ENCODE measurements around the gene VIL1.
A peak's percentile ranks its signal among the peaks of the same experiment; 100 is the strongest.

The VIL1 gene

GRCh38 chr2:218402911-218403411, 16.0 kb upstream of the VIL1 start:
- POLR2A ChIA-PET, result no interaction called here
- H3K4me3 ChIP-seq (ENCODE audit: low read depth, low read length), result no peak overlapping the region
- TF ChIP-seq CTCF (IDR thresholded peaks at IDR 0.05; ENCODE audit: insufficient read depth, low read length, missing control alignments), result no peak
- CTCF ChIA-PET, result interaction anchor here (1.0 to 2.1 kb wide), 3 partner anchors 66 to 110 kb away, joined by 3 to 10 read pairs (median 4); no protein-coding TSS in a partner anchor
- no peak for DNase-seq (ENCODE audit: low read depth, low spot score)

- H3K4me3 ChIP-seq (ENCODE audit: low read depth, low read length), result no peak overlapping the region
- ChIA-PET POLR2A (no interaction called here), CTCF (interaction anchor here (1.0 to 2.9 kb wide), 5 partner anchors 8 to 248 kb away, joined by 3 to 23 read pairs (median 4); no protein-coding TSS in a partner anchor)
- DNase-seq (ENCODE audit: low read depth, low spot score), result no peak
- TF ChIP-seq CTCF (IDR thresholded peaks at IDR 0.05; ENCODE audit: insufficient read depth, low read length, missing control alignments), result no peak
These were observed 15.1 kb upstream of the VIL1 start for GRCh38 chr2:218403810-218404209.

DNA sequence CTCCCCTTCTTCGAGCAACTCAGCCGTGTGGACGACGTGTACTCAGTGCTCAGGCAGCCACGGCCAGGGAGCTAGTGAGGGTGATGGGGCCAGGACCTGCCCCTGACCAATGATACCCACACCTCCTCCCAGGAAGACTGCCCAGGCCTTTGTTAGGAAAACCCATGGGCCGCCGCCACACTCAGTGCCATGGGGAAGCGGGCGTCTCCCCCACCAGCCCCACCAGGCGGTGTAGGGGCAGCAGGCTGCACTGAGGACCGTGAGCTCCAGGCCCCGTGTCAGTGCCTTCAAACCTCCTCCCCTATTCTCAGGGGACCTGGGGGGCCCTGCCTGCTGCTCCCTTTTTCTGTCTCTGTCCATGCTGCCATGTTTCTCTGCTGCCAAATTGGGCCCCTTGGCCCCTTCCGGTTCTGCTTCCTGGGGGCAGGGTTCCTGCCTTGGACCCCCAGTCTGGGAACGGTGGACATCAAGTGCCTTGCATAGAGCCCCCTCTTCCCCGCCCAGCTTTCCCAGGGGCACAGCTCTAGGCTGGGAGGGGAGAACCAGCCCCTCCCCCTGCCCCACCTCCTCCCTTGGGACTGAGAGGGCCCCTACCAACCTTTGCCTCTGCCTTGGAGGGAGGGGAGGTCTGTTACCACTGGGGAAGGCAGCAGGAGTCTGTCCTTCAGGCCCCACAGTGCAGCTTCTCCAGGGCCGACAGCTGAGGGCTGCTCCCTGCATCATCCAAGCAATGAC, 14.4 kb upstream of the VIL1 start:
- TF ChIP-seq CTCF (IDR thresholded peaks at IDR 0.05; ENCODE audit: insufficient read depth, low read length, missing control alignments), result no peak
- ChIA-PET POLR2A (no interaction called here), CTCF (interaction anchor here (1.0 to 2.9 kb wide), 8 partner anchors 8 to 248 kb away, joined by 3 to 23 read pairs (median 4); no protein-coding TSS in a partner anchor)
- no peak overlapping the region for H3K4me3 ChIP-seq (ENCODE audit: low read depth, low read length)
- no peak for DNase-seq (ENCODE audit: low read depth, low spot score)

- no peak for TF ChIP-seq CTCF (IDR thresholded peaks at IDR 0.05; ENCODE audit: insufficient read depth, low read length, missing control alignments)
These were observed 13.7 kb upstream of the VIL1 start for GRCh38 chr2:218405086-218405745.

GRCh38 chr2:218405746-218406208, 13.1 kb upstream of the VIL1 start:
- DNase-seq (ENCODE audit: low read depth, low spot score), result no peak
- CTCF ChIA-PET, result interaction anchor here (0.6 to 2.9 kb wide), 10 partner anchors 10 to 444 kb away, joined by 3 to 23 read pairs (median 4); partner anchors contain the start of gene PNKD
- H3K4me3 ChIP-seq (ENCODE audit: low read depth, low read length), result peak overlapping the region; percentile 46
- no peak for TF ChIP-seq CTCF (IDR thresholded peaks at IDR 0.05; ENCODE audit: insufficient read depth, low read length, missing control alignments)
- POLR2A ChIA-PET, result interaction anchor here (1.0 to 2.0 kb wide), 2 partner anchors 8 to 9 kb away, joined by 3 to 11 read pairs; no protein-coding TSS in a partner anchor

More at GRCh38 chr2:218405086-218405745, 13.7 kb upstream of the VIL1 start:
- DNase-seq (ENCODE audit: low read depth, low spot score), result no peak
- ChIA-PET CTCF (interaction anchor here (0.6 to 2.9 kb wide), 8 partner anchors 9 to 243 kb away, joined by 3 to 23 read pairs (median 4); partner anchors contain the start of gene PNKD), POLR2A (interaction anchor here (1.0 to 2.0 kb wide), 2 partner anchors 7 to 9 kb away, joined by 3 to 11 read pairs; no protein-coding TSS in a partner anchor)
- H3K4me3 ChIP-seq (ENCODE audit: low read depth, low read length), result no peak overlapping the region; the same call in 1 of the 2 replicates
